GM18870 (cell line): Measurements from ENCODE around the gene SFPQ.
"Not testable (repeated sequence)": the region's sequence is repeated elsewhere in the genome, so short reads cannot be mapped to it uniquely, and the experiment has no call there.

ENCODE experiments used
- ATAC-seq: cut with Tn5 transposase; IDR thresholded peaks from one replicate; pipeline ENCODE4 v1.9.1; 2021; ENCODE audit warnings: moderate library complexity; ENCODE audit not compliant: unreplicated experiment

The SFPQ gene

DNA sequence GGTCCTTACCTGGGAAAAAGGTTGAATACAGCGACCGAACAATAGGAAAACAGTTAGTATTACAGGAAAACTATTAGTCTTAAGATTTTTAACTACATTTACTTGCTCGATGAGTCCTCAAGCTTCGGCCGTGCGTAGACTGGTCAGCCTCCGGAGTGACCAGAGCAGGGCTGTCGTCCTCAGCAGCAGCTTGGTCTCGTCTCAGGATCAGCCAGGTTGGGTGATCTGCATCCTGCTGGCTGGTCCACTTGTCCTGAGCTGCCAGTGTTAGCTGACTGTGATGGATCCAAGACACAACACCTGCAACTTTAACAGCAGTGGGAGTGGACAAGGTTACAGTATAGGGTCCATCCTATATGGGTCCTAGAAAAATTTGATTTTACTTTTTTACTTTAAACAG is 50.2 kb downstream of the SFPQ start:
- not testable (repeated sequence) for ATAC-seq

DNA sequence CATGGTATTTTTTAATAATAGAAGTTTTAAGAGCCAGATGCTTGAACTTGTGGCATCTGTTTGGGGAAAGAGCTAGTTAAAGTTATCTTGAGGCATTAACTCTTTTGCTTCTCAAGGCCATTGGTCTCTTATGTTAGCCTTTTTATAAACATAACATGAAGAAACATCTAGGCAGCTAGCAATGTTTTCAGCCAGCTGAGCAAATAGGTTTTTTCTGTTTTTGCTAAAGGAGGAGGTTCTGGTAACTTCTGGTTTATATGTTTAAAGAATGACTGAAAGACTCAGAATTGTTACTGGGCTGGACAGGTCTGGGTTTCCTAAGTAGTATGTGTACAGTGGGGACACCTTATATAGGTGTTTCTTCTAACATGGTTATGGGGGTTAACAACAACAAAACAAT is 50.7 kb downstream of the SFPQ start:
- not testable (repeated sequence) for ATAC-seq

DNA sequence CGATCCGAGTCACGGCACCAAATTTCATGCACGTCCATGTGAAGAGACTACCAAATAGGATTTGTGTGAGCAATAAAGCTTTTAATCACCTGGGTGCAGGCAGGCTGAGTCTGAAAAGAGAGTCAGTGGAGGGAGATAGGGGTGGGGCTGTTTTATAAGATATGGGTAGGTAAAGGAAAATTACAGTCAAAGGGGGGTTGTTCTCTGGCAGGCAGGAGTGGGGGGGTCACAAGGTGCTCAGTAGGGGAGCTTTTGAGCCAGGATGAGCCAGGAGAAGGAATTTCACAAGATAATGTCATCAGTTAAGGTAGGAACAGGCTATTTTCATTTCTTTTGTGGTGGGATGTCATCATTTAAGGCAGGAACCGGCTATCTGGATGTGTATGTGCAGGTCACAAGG is 55.4 kb downstream of the SFPQ start:
- ATAC-seq: not testable (repeated sequence)

DNA sequence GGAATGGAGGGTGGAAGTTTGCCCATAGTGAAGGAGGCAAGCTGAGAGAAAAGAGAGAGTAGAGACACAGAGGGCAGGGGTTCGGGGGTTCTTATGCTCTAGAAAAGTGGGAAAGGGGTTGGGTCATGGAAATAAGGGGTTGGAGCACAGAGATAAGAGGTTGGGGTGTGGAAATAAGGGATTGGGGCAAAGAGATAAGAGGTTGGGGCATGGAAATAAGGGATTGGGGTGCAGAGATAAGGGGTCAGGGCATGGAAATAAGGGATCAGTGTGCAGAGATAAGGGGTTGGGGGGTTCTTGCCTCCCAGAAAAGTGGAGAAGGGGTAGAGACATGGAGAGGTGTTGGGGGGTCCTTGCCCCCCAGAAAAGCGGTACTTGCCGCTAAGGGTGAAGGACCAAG is 56.2 kb downstream of the SFPQ start:
- ATAC-seq: no peak
